ENCODE data around the gene GAR1. TPM values are rescaled to one million over a fixed set of nuclear protein-coding genes. Genes with fewer than 3 reads are reported as not detected.

The GAR1 gene
- total and polyA plus RNA-seq, 7 donors, result 4.4 to 37.4 (median 8.6) TPM

DNA sequence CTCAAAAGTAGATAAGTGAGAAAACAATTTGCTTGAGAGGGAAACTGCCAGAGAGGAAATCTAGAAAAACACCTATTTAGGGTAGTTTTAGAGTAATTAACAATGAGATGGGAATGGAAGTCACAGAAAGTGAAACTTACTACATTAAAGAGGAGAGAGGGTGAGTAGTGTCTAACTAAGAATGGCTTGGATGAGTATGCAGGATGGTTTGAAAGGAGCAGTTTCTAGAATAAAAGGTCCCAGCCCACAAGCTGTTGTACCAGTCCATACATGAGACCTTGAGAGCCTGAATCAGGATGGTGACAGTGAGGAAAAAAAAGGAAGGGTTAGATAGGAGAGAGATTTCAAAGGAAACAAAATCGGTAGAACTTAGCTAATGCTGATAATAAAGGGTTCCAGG lies 1.3 kb downstream of the GAR1 start:
- no peak for DNase-seq
- Histone ChIP-seq H3K27me3 (no peaks in the 10 kb centered on the region), H3K4me1 (peaks cover 0 to 17% (median 14%) of the 10 kb centered on the region in 4 donors), H3K9me3 (no peaks in the 10 kb centered on the region), H3K27ac (no peak overlapping the region), H3K36me3 (peaks cover 0 to 28% (median 2%) of the 10 kb centered on the region in 4 donors), H3K4me3 (no peak overlapping the region)
- WGBS, 2 donors, result 51 to 73% methylated on average over 1 of the region's 1 CpG
- TF ChIP-seq, protein P1, sequence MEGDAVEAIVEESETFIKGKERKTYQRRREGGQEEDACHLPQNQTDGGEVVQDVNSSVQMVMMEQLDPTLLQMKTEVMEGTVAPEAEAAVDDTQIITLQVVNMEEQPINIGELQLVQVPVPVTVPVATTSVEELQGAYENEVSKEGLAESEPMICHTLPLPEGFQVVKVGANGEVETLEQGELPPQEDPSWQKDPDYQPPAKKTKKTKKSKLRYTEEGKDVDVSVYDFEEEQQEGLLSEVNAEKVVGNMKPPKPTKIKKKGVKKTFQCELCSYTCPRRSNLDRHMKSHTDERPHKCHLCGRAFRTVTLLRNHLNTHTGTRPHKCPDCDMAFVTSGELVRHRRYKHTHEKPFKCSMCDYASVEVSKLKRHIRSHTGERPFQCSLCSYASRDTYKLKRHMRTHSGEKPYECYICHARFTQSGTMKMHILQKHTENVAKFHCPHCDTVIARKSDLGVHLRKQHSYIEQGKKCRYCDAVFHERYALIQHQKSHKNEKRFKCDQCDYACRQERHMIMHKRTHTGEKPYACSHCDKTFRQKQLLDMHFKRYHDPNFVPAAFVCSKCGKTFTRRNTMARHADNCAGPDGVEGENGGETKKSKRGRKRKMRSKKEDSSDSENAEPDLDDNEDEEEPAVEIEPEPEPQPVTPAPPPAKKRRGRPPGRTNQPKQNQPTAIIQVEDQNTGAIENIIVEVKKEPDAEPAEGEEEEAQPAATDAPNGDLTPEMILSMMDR (IDR thresholded peaks at IDR 0.05), result no peak
- TF ChIP-seq EP300 (IDR thresholded peaks at IDR 0.05), result no peak
- TF ChIP-seq POLR2AphosphoS5 (IDR thresholded peaks at IDR 0.05), result no peak
- TF ChIP-seq POLR2A (IDR thresholded peaks at IDR 0.05), result no peak
- intact Hi-C loops (cut with DNase I), result loop anchor here (2.0 to 10.0 kb wide), 4 partner anchors 256 to 1192 kb away; partner anchors contain the start of genes ELOVL6, MCUB, RPL34 and SEC24B

- H3K4me3 ChIP-seq, result no peak overlapping the region
- 96 to 98% methylated on average over 4 of the region's 4 CpGs for WGBS, 2 donors
- TF ChIP-seq POLR2A (IDR thresholded peaks at IDR 0.05), result no peak
- no peak for TF ChIP-seq EP300 (IDR thresholded peaks at IDR 0.05)
- TF ChIP-seq, protein P1 (IDR thresholded peaks at IDR 0.05), result no peak
- TF ChIP-seq POLR2AphosphoS5 (IDR thresholded peaks at IDR 0.05), result no peak
- no peak for DNase-seq
- no peak overlapping the region for H3K27ac ChIP-seq
- H3K27me3 ChIP-seq, result no peaks in the 10 kb centered on the region
- H3K9me3 ChIP-seq, result no peaks in the 10 kb centered on the region
- peaks cover 0 to 17% (median 14%) of the 10 kb centered on the region in 4 donors for H3K4me1 ChIP-seq
- intact Hi-C loops (cut with DNase I), result loop anchor here (5.0 to 10.0 kb wide), 3 partner anchors 377 to 1193 kb away; partner anchors contain the start of genes ELOVL6, RPL34 and SEC24B
- peaks cover 0 to 42% (median 2%) of the 10 kb centered on the region in 4 donors for H3K36me3 ChIP-seq
Measured at GRCh38 chr4:109818268-109818667, 2.7 kb downstream of the GAR1 start.

DNA sequence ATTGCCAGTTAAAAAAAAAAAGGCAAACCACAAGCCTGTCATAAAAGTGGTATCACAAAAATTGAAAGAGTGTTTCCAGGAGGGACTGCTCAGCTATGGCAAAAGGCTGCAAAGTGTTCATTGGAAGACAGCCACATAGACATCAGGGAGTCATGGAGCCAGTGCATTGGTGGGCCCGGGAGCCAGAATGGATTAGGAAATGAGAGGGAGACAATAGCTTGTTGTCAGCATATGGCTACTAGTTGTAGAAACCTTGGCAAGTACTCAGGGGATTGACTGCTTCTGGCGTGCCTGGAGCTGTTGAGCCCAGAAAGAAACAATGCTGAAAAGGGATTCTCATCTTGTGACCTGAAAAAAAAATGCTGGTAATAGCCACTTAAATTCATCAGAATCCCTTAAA lies 5.0 kb downstream of the GAR1 start:
- no peak for DNase-seq
- Histone ChIP-seq H3K36me3 (peaks cover 3 to 65% (median 5%) of the 10 kb centered on the region in 4 donors), H3K4me3 (no peak overlapping the region), H3K27me3 (no peaks in the 10 kb centered on the region), H3K9me3 (no peaks in the 10 kb centered on the region), H3K27ac (no peak overlapping the region), H3K4me1 (peaks cover 0 to 12% (median 11%) of the 10 kb centered on the region in 4 donors)
- intact Hi-C loops (cut with DNase I), result no loop called here
- WGBS, 2 donors, result 80 to 82% methylated on average over 2 of the region's 2 CpGs
- no peak for TF ChIP-seq POLR2A (IDR thresholded peaks at IDR 0.05)

- Histone ChIP-seq H3K9me3 (no peaks in the 10 kb centered on the region), H3K4me3 (no peak overlapping the region), H3K27ac (no peak overlapping the region), H3K27me3 (no peaks in the 10 kb centered on the region), H3K36me3 (peaks cover 3 to 66% (median 5%) of the 10 kb centered on the region in 4 donors), H3K4me1 (peaks cover 0 to 10% (median 9%) of the 10 kb centered on the region in 4 donors)
- no peak for TF ChIP-seq EP300 (IDR thresholded peaks at IDR 0.05)
- TF ChIP-seq POLR2A (IDR thresholded peaks at IDR 0.05), result no peak
- TF ChIP-seq, protein P1 (IDR thresholded peaks at IDR 0.05), result no peak
- TF ChIP-seq POLR2AphosphoS5 (IDR thresholded peaks at IDR 0.05), result no peak
- DNase-seq, result no peak
- intact Hi-C loops (cut with DNase I), result no loop called here
- 58 to 77% methylated on average over 2 of the region's 2 CpGs for WGBS, 2 donors
Measured at GRCh38 chr4:109821185-109821584, 5.6 kb downstream of the GAR1 start.

DNA sequence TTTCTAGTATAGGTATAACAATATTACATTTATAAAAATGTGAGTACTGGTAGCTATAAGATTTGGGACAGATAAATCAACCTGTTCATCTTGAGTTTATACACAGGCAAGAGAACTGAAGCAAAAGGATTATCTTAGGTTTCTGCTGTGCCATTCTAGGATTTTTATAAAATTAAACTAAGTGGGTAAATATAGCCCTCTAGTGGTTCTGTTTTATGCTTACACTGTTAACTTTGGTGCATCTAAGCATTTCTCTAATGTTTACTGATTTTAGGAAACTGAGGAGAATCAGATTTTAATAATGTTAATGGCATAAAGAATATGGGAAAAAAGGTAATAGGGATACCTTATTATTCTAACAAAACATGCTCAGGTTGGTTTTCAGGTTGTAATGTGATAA lies 11.2 kb downstream of the GAR1 start:
- no peaks in the 10 kb centered on the region for H3K9me3 ChIP-seq
- no peak overlapping the region for H3K4me3 ChIP-seq
- TF ChIP-seq POLR2A (IDR thresholded peaks at IDR 0.05) (no peak), EP300 (IDR thresholded peaks at IDR 0.05) (no peak), POLR2AphosphoS5 (IDR thresholded peaks at IDR 0.05) (no peak)
- TF ChIP-seq, protein P1 (IDR thresholded peaks at IDR 0.05), result peak in 3 of 4 experiments; percentile 9 to 48 (median 27)
- no peak overlapping the region for H3K27ac ChIP-seq
- H3K4me1 ChIP-seq, result no peaks in the 10 kb centered on the region
- no peak for DNase-seq
- H3K36me3 ChIP-seq, result peaks cover 0 to 40% (median 5%) of the 10 kb centered on the region in 4 donors
- intact Hi-C loops (cut with DNase I), result no loop called here
- H3K27me3 ChIP-seq, result no peaks in the 10 kb centered on the region

Measured in sigmoid colon (tissue), 7 donors.